ENCODE results near the gene ARID1B.

- TF ChIP-seq CTCF (conservative IDR thresholded peaks at IDR 0.05; ENCODE audit: low read length) (no peak), EZH2phosphoT487 (IDR thresholded peaks at IDR 0.05; ENCODE audit: borderline replicate concordance, low read depth, low read length) (no peak)
Observed at GRCh38 chr6:157253017-157253416, 475.8 kb downstream of the ARID1B start.

Data from OCI-LY7 (cell line).